IPS-18c (cell line): ENCODE data around the gene DCBLD2.

Source experiments
- H3K4me3 ChIP-seq: 2 replicates; pipeline ENCODE4 v1.7.0; 2013; ENCODE audit warnings: low read depth, mild to moderate bottlenecking, low read length, moderate library complexity; ENCODE audit not compliant: insufficient read depth
- H3K9me3 ChIP-seq: one replicate; pipeline ENCODE4 v1.6.1; 2013; ENCODE audit warnings: mild to moderate bottlenecking, low read length, moderate library complexity; ENCODE audit not compliant: control insufficient read depth, insufficient read depth

DCBLD2 gene

GRCh38 chr3:98765721-98766120 lies 135.8 kb downstream of the DCBLD2 start:
- H3K4me3 ChIP-seq: no peak overlapping the region
- no peaks in the 10 kb centered on the region for H3K9me3 ChIP-seq

- Histone ChIP-seq H3K4me3 (no peak overlapping the region), H3K9me3 (no peaks in the 10 kb centered on the region)
Measured at GRCh38 chr3:98764472-98764884, 137.0 kb downstream of the DCBLD2 start.

DNA sequence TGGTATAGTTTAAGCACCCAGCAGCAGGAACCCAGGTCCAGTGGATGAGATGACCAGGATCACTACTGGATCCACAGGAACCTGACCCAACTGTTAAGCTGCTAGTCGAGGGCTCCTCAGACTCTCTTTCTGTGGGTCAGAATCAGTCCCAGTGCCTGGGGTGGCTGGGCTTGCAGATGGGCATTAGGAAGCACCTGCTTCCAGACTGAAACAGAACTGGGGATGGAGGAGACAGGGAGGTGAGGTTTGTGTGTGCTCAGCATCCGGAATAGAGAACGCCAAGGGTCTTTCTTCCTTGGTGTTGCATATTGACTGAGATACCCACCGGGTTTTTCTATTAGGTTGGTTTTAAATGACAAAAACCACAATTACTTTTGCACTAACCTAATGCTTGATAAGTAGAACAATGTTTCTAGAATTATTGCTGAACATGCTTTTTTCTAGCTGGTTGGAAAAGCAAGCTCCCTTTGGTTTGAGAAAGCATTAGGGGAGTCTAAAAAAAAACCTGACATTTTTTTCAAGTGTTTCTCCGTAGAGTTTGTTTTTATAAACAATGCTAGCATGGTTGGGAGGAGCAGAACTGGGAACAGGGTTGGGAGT lies 137.6 kb downstream of the DCBLD2 start:
- no peaks in the 10 kb centered on the region for H3K9me3 ChIP-seq
- no peak overlapping the region for H3K4me3 ChIP-seq

DNA sequence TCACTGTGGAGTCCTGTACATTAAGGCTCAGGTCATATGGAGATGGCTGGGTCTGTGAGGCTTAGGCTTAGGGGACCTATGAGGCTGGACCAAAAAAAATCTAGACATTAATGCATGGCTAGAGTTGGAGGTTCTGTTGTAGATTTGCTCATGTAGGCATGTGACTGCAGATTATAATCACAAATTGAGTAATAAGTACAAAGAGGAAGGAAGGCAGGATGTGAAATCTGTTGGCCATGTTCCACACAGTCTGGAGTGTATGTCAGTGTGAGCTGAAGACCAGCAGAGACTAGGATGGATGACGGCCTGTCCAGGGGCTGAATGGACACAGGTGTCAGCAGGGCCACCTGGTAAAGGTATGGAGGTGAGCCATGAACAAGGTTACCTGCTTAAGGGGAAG lies 138.4 kb downstream of the DCBLD2 start, which contains the start of gene ST3GAL6:
TSS of gene ST3GAL6 (plus strand) at position 265 of the 400 bp plus-strand sequence. CDS start 5,101 bp downstream, outside the sequence.
- H3K4me3 ChIP-seq: no peak within 1 kb of the TSS
- no peaks in the 10 kb centered on the region for H3K9me3 ChIP-seq

- Histone ChIP-seq H3K4me3 (no peak overlapping the region), H3K9me3 (no peaks in the 10 kb centered on the region)
Measured at GRCh38 chr3:98761643-98762229, 139.8 kb downstream of the DCBLD2 start.

DNA sequence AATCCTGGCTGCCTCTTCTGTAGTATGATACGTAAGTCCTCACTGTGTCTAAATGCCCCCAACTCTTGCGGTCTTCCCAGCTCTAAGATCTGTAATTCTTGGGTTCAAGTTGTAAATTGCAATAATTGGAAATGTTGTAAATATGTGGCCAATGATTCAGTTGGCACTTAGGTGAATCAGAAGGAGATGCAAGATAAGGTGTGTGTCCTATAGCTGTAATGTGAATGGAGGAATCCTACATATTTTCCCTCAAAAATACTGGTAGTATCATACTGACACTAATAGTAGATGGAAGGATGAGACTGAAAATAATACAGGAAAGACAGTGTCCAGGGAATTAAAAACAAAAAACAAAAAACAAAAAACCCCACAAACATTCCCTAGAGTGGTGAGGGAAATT lies 141.9 kb downstream of the DCBLD2 start:
- no peaks in the 10 kb centered on the region for H3K9me3 ChIP-seq
- H3K4me3 ChIP-seq: no peak overlapping the region

DNA sequence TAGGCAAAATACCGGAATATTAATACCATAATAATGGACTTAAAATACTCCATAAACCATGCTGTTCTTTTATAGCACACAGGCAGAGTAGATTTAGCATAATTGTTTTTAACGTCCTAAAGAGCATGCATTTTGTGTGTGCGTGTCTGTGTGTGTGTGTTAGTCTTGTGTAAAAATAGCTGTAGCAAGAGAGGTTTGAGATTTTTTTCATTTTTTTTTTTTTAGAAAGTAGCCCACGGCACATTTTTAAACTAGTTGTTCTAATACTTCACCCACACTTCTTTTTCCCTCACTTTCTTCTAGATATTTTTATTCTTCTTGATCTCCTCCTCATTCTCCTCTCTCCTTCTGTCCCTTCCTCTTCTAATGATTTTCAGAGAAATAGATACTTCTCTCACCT lies 145.9 kb downstream of the DCBLD2 start:
- Histone ChIP-seq H3K9me3 (no peaks in the 10 kb centered on the region), H3K4me3 (no peak overlapping the region)

- Histone ChIP-seq H3K9me3 (no peaks in the 10 kb centered on the region), H3K4me3 (no peak overlapping the region)
Measured at GRCh38 chr3:98754483-98754882, 147.0 kb downstream of the DCBLD2 start.

GRCh38 chr3:98750276-98750919 lies 151.1 kb downstream of the DCBLD2 start:
- Histone ChIP-seq H3K4me3 (no peak overlapping the region), H3K9me3 (no peaks in the 10 kb centered on the region)

DNA sequence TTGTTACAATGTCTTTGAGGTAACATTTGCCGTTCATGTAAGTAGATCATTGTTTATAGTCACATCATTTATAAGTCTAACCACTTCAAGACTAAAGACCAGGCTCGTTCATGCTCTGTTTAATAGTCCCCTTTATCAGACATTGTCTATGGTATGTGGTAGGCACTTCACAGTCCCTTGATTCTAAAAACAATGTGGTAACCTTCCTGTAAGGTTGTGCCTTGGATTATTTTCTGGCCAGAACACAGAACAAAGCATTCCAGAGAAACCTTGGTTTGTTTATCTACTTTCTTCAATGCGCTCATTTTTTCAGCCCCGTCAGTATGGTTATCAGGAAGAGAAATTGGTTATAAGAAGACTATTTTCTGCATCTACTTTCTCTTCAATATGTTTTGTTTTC lies 154.6 kb downstream of the DCBLD2 start:
- Histone ChIP-seq H3K4me3 (no peak overlapping the region), H3K9me3 (no peaks in the 10 kb centered on the region)

DNA sequence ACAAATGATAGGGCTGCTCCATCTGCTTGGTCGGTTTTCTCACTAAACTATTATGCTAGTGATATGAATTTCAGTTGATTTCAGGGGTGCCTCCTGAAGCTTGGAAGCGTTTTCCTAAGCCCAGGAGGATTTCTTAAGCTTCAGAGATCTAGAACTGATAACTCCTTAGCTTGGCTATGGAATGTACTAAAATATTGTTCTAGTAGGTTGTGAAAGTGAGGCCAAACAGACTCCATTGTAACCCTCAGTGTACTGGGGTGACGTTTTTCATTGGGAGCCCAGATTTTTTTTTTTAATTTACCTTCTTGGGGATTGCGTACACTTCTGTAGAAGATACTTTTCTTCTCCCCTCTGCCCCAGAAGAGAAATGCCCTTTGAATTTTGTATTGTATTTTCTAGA lies 155.4 kb downstream of the DCBLD2 start:
- no peak overlapping the region for H3K4me3 ChIP-seq

More for the DNA sequence above, 155.4 kb downstream of the DCBLD2 start:
- H3K9me3 ChIP-seq: no peaks in the 10 kb centered on the region
